Fibroblast of the aortic adventitia (primary cell): ENCODE measurements around the gene IL5. TPM values are rescaled to one million over a fixed set of nuclear protein-coding genes. Genes with fewer than 3 reads are reported as not detected.
"Not testable (repeated sequence)": the region's sequence is repeated elsewhere in the genome, so short reads cannot be mapped to it uniquely, and the experiment has no call there.

ENCODE experiments used
- DNase-seq: peaks from one replicate; pipeline ENCODE4 v3.0.0-alpha.2; 2010; ENCODE audit warnings: low read depth
- H3K4me3 ChIP-seq: 2 replicates; pipeline ENCODE4 v1.5.1; 2011; ENCODE audit warnings: low read depth, mild to moderate bottlenecking, control low read depth, low read length, moderate library complexity
- total RNA-seq: library from RNA; depleted of rRNA; stranded (reverse); fragments of >200 nt; gene quantifications from 2 replicates; pipeline ENCODE4 v1.2.3, GENCODE V29; 2012; ENCODE audit warnings: low replicate concordance
- TF ChIP-seq, protein P1 (sequence below): IDR thresholded peaks from 2 replicates; pipeline ENCODE4 v1.5.1; 2011; ENCODE audit warnings: mild to moderate bottlenecking, low read length, control low read depth, inconsistent platforms; ENCODE audit not compliant: insufficient read depth

IL5 gene
- total RNA-seq, 1 donor, result not detected

DNA sequence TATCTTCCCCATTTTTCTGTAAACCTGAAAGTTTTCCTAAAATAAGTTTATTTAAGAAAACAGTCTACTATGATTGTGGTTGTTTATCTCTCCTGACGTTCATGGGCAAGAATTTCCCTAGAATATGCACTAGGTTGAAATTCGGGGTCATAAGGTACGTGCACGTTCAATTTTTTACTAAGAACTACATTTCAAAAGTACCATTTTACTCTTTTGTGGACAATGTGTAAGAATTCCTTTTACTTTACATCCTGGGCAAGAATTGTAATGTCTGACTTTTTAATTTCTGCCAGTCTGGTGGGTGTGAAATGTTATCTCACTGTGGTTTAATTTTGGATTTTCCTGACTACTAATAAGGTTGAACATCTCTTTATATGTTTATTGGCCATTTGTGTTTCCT is 12.4 kb downstream of the IL5 start:
- H3K4me3 ChIP-seq, result no peak overlapping the region
- no peak for DNase-seq
- TF ChIP-seq, protein P1, sequence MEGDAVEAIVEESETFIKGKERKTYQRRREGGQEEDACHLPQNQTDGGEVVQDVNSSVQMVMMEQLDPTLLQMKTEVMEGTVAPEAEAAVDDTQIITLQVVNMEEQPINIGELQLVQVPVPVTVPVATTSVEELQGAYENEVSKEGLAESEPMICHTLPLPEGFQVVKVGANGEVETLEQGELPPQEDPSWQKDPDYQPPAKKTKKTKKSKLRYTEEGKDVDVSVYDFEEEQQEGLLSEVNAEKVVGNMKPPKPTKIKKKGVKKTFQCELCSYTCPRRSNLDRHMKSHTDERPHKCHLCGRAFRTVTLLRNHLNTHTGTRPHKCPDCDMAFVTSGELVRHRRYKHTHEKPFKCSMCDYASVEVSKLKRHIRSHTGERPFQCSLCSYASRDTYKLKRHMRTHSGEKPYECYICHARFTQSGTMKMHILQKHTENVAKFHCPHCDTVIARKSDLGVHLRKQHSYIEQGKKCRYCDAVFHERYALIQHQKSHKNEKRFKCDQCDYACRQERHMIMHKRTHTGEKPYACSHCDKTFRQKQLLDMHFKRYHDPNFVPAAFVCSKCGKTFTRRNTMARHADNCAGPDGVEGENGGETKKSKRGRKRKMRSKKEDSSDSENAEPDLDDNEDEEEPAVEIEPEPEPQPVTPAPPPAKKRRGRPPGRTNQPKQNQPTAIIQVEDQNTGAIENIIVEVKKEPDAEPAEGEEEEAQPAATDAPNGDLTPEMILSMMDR, result no peak

DNA sequence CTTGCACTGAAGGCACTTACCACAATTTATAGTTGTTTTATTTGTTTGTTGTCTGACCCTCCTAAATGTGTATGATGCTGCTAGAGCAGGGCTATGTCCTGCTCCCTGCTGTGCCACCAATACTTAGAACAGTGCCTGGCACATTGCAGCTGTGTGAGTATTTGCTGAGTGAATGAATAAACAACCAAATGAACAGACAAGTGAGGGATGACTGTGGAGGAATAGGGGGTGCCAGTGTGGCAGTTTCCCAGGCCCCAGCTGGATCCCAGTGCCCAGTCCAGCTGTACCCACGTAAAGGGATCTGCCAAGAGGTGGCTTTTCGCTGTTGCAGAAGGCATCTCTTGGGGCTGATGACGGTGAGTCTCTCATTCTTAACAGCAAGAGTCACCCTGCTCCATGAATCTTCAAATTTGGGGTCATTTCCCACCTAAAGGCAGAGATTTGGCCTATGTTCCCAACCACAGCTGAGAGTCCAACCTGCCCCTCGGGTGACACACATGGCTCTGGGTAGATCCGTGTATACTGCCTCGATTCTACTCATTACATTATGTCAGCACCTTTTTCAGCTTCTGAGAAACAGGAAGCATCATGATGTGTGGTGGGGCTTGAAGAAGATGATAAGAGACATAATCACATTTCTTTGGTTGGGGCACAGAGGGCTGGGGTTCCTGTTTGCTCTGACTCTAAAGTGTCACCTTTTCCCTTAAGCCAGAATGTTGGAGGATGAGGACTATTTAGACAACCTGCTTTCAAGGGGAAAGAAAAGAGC is 14.3 kb downstream of the IL5 start:
- H3K4me3 ChIP-seq, result no peak overlapping the region
- no peak for DNase-seq
- TF ChIP-seq, protein P1, result no peak

DNA sequence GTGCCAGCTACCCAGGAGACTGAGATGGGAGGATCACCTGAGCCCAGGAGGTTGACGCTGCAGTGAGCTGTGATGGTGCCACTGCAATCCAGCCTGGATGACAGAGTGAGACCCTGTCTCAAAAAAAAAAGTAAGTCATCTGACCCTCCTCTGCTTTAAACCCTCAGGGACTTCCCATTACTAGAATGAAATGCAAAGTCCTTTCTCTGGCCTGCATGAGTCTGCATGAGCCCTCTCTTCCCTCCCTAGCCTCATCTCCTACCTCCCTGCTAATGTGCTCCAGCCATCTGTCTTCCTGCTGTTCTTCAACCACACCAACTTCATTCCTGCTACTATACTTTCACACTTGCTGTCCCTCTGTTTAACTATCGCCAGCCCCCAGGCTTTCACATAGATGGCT is 15.3 kb downstream of the IL5 start:
- TF ChIP-seq, protein P1, result no peak
- no peak overlapping the region for H3K4me3 ChIP-seq
- DNase-seq, result no peak

DNA sequence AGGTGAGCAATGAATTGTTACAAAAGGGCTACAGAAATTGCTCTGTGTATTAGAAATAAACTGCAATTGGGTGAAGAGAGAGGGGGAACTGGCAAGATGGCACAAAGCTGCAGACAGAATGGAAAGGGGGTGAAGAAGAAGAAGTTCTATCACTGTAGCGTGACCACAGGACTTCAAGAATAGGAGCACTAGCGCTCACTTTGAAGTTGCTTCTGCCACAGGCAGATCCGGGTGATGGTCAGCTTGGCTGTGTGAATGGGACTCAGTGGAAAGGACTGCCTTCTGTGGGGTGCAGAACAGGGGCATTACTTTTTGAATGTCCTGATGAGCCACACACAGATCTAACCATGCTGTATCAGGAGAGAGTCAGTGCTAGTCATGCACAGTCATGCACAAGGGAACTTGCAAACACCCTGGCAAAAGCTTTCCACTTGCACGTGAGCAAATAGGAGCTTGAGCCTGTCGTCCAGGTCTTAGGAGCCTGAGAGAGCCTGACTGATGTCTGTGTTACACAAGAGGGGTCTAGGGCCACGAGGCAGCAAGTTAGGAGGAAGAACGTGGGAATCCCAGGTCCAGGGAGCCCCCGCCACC is 16.3 kb downstream of the IL5 start:
- DNase-seq, result no peak
- no peak overlapping the region for H3K4me3 ChIP-seq
- TF ChIP-seq, protein P1, result no peak

DNA sequence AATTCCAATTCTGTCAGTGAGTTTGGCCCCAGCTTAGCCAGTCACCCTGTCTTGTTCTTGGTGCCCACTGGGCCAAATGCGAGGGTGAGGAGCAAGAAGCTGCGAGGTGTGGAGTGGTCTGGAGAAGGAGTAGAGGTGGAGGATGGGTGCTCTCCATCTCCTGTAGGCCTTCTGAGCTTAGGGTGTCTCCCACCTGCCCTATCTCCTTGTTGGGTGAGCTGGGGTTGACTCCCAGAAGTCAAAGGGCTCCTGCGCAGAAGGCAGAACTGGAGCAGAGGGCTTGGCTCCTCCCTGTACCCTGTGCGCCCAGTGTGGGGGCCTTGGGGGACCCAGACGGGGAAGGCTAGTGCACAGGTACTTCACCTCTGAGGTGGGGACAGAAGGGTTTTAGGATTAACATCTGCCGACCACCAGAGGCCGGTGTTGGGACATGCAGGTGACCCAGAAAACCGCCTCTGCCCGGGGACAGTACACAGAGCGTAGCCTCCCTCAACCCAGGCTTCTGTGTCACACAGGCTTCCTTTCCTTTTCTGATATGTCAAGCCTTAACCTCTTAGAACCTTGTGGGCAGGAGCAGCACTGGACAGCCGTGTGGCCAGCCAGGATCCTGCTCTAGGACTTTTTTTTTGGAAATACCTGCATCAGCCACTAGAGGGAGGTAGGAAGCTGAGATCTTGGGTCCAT is 16.9 kb downstream of the IL5 start:
- DNase-seq, result peak; percentile 64
- TF ChIP-seq, protein P1, result peak; percentile 83
- H3K4me3 ChIP-seq, result no peak overlapping the region

DNA sequence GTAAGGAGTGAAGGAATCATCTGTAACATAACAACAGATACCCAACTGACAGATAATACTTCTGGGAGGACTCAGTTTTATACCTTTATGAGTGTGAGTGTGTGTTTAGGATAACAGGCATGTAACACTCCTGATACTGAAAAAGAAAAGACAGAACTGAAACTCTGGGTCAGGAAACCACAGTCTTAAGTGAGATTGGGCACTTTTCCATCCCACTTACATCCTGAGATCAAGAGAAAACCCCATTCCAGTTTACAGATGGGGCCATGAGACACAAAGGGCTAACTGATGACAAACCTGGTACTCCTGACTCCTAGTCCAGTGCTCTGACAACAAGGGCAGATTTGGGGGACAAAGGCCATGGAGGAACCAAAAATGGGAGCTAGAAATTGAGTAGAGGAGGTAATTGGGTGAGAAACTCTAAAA is 18.0 kb downstream of the IL5 start:
- TF ChIP-seq, protein P1, result no peak
- DNase-seq, result no peak
- H3K4me3 ChIP-seq, result no peak overlapping the region

DNA sequence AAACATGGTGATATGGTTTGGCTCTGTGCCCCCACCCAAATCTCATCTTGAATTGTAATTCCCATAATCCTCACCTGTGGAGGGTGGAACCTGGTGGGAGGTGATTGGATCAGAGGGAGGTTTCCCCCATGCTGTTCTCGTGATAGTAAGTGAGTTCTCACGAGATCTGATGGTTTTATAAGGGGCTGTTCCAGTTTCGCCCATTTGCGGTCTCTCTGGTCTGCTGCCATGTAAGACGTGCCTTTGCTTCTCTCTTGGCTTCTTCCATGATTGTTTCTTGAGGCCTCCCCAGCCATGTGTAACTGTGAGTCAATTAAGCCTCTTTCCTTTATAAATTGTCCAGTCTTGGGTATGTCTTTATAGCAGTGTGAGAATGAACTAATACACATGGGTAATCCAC is 18.4 kb downstream of the IL5 start:
- not testable (repeated sequence) for H3K4me3 ChIP-seq, DNase-seq

DNA sequence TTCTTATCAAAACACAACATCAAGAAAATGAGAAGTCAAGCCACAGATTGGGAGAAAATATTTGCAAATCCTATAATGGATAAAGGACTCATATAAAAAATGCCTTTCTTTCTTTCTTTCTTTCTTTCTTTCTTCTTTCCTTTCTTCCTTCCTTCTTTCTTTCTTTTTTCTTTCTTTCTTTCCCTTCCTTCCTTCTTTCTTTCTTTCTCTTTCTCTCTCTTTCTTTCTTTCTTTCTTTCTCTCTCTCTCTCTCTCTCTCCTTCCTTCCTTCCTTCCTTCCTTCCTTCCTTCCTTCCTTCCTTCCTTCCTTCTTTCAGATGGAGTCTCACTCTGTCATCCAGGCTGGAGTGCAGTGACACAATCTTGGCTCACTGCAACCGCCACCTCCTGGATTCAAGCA is 21.3 kb downstream of the IL5 start:
- DNase-seq, H3K4me3 ChIP-seq: not testable (repeated sequence)

DNA sequence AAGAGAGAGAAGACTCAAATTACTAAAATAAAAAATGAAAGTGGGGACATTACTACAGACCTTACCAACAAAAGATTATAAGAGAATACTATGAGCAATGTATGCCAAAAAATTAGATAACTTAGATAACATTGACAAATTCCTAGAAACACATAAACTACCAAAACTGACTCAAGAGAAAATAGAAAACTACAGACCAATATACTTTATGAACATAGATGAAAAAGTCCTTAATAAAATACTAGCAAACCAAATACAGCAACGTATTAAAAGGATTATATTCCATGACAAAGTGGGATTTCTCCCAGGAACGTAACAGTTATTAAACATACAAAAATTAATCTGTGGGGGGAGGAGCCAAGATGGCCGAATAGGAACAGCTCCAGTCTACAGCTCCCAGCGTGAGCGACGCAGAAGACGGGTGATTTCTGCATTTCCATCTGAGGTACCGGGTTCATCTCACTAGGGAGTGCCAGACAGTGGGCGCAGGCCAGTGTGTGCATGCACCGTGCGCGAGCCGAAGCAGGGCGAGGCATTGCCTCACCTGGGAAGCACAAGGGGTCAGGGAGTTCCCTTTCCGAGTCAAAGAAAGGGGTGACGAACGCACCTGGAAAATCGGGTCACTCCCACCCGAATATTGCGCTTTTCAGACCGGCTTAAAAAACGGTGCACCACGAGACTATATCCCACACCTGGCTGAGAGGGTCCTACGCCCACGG is 29.5 kb downstream of the IL5 start:
- DNase-seq, H3K4me3 ChIP-seq: not testable (repeated sequence)
